T-helper 9 cell (primary cell): ENCODE results near the gene TAS2R46.
"Not testable (repeated sequence)": the region's sequence is repeated elsewhere in the genome, so short reads cannot be mapped to it uniquely, and the experiment has no call there.

Source experiments
- DNase-seq: peaks from one replicate; pipeline ENCODE4 v3.0.0-alpha.2; 2020
- total RNA-seq, 2 donors: gene quantifications; one replicate each; lab custom pipeline; 2026; lab: John Stamatoyannopoulos, UW

TAS2R46 gene, protein sequence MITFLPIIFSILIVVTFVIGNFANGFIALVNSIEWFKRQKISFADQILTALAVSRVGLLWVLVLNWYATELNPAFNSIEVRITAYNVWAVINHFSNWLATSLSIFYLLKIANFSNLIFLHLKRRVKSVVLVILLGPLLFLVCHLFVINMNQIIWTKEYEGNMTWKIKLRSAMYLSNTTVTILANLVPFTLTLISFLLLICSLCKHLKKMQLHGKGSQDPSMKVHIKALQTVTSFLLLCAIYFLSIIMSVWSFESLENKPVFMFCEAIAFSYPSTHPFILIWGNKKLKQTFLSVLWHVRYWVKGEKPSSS
- 0 to 1.2 reads per million in 2 donors for total RNA-seq

DNA sequence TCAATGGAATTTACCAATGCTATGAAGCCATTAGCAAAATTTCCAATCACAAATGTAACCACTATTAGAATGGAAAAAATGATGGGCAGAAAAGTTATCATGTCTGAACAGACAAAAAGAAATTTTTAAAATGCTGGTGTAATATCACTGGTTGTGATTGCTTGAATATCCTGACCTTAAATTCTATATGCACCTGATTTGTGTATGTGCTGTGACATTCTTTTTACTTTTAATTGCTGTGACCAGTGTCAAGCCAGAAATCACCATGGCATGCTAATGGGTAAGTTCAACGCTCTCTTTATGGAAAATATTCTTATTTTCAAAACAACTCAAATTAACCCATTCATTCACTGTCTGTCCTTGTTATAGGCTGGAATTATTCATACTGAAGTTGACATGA, at the start of gene TAS2R46:
Gene TAS2R46, minus strand, starts transcription at position 101 of the 400 bp plus-strand sequence. Its CDS starts 0 bp downstream, at position 101.
- not testable (repeated sequence) for DNase-seq

- DNase-seq = not testable (repeated sequence)
Measured at GRCh38 chr12:11111213-11111612, 49.1 kb upstream of the TAS2R46 start.

DNA sequence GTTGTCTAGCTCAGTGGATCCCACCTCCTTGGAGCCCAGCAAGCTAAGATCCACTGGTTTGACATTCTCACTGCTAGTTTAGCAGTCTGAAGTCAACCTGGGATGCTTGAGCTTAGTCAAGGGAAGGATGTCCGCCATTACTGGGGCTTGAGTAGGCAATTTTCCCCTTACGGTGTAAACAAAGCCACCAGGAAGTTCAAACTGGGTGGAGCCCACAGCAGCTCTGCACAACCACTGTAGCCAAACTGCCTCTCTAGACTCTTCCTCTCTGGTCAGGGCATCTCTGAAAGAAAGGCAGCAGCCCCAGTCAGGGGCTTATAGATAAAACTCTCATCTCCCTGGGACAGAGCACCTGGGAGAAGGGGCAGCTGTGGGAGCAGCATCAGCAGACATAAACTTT, 46.8 kb upstream of the TAS2R46 start:
- DNase-seq = no peak

DNA sequence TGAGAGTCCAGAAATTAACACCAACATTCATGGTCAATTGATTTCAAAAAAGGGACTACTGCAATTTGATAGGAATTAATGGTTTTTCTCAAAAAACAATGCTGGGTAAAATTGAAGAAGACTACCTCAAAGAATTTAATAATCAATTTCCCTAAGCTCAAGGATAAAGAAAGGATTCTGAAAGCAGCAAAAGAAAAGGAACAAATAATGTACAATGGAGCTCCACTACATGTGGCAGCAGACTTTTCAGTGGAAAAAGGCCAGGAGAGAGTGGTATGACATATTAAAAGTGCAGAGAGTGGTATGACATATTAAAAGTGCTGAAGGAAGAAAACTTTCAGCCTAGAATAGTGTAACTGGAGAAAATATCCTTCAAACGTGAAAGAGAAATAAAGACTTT, 45.6 kb upstream of the TAS2R46 start:
- no peak for DNase-seq

DNA sequence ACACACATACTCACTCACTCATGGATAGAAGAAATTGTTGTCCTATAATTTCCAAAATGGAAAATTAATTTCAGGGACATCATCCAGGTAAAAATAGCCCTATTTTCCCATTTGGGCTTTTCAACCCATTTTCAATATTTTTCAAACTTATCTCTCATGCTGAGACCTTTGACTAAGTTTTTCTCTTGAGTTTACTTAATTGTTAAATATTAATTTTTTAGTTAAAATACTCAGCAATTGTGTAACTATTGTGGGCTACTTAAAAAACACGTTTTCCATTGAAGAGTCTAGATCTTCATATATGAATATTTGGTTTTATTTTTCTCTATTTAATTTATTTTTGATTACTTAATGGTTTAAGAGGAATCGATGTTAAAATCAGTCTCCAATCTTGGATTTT, 44.2 kb upstream of the TAS2R46 start:
- DNase-seq = no peak

DNA sequence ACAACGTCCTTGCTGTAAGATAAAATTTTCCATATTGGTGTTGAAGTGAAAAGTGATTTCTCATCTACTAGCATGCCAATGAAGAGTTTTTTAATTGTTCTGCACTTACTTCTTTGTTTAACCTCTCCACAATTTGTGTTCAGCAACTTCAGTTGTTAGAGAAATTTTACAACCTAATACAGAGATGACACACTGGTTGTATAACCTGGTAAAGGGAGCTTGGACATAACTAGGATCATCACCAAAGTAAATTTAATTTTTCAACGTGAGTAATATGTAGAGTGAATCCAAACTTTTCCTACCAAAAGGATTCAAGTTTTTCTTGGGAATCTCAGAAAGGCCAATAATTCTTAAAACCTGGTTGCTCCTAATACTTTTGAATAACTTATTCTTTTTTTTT, 43.5 kb upstream of the TAS2R46 start:
- no peak for DNase-seq

DNA sequence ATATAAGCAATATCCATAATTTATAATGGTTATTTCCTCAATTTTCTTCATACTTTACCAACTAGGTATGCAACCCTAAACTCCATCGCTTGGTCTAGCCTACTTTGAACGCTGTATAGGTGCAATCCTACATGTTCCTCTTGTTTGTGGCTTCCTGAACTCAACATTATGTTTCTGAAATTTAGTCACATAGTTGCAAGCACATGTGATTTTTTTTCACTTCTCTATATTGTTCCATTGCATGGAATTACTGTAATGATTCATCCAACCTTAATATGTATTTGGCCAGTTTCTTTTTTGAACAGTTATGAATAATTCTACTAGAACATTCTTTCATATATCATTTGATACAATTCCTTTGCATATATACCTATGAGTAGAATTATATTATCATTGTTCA, 32.8 kb upstream of the TAS2R46 start:
- DNase-seq = not testable (repeated sequence)

DNA sequence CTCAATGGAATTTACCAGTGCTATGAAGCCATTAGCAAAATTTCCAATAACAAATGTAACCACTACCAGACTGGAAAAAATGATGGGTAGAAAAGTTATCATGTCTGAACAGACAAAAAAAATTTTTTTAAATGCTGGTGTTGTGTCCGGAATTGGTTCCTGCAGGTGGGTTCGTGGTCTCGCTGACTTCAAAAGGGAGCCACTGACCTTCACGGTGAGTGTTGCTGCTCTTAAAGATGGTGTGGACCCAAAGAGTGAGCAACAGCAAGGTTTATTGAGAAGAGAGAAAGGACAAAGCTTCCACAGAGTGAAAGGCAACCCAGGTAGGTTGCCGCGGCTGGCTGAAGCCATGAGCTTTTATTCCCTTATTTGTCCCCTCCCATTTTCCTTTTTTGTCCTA, 30.0 kb upstream of the TAS2R46 start, which contains the start of gene TAS2R43:
Gene TAS2R43, minus strand, starts transcription at position 186 of the 400 bp plus-strand sequence. Its CDS starts 84 bp downstream, at position 102.
- DNase-seq = no peak

DNA sequence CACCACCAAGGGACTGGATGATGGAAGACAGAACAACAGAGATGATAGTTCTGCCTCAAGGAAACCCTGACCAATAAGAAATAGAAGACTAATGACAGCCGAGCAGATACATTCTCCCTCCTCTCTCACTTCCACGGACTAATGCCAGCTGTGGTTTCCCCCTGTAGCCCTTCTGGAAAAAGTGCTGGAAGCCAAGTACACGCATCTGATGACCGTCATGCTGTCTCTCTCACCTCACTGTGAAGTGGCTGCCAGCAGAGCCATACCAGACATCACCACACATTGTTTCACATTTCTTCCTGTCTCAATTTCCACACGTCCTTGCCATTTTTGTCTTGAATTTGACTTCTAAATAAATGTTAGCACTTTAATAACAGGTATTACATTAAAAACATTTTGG, 27.2 kb upstream of the TAS2R46 start:
- no peak for DNase-seq

- no peak for DNase-seq
Measured at GRCh38 chr12:11085419-11085818, 23.3 kb upstream of the TAS2R46 start.

GRCh38 chr12:11081987-11082386, 19.9 kb upstream of the TAS2R46 start:
- no peak for DNase-seq

GRCh38 chr12:11078246-11078645, 16.2 kb upstream of the TAS2R46 start:
- no peak for DNase-seq

GRCh38 chr12:11075642-11076041, 13.5 kb upstream of the TAS2R46 start:
- DNase-seq = no peak

GRCh38 chr12:11071414-11071813, 9.3 kb upstream of the TAS2R46 start:
- no peak for DNase-seq

GRCh38 chr12:11070999-11071398, 8.9 kb upstream of the TAS2R46 start:
- DNase-seq = no peak

DNA sequence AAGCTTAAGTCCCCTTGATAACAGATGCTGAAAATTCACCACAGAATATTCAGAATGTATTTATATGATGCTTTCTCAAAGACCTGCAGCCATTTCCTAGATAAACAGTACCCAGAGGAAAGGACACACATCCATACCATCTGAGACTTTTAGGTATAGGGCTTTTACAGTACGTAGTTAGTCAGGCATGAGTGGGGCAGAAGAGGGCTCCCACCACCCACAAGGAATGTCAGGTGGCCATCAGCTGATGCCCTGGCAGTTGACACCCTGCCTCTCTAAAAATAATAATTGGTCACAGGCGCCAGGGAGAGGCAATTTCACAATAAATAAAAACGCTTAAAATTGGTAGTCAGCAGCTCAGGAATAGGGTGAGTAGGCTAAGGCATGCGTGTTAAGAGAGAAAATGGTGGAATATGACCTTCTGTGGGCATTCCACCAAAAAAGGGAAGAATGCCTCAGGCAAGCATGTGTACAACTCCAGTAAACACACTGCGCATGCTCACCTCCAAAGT, 7.8 kb upstream of the TAS2R46 start:
- DNase-seq = no peak

GRCh38 chr12:11067514-11067913, 5.4 kb upstream of the TAS2R46 start:
- DNase-seq = no peak

- no peak for DNase-seq
Measured at GRCh38 chr12:11059784-11060183, 2.3 kb downstream of the TAS2R46 start.

- no peak for DNase-seq
Measured at GRCh38 chr12:11059041-11059440, 3.1 kb downstream of the TAS2R46 start.

- no peak for DNase-seq
Measured at GRCh38 chr12:11055306-11055705, 6.8 kb downstream of the TAS2R46 start.

- not testable (repeated sequence) for DNase-seq
Measured at GRCh38 chr12:11049806-11050531, 12.1 kb downstream of the TAS2R46 start.

GRCh38 chr12:11041366-11041765, 20.7 kb downstream of the TAS2R46 start:
- DNase-seq = not testable (repeated sequence)

GRCh38 chr12:11040162-11040561, 21.9 kb downstream of the TAS2R46 start:
- no peak for DNase-seq

DNA sequence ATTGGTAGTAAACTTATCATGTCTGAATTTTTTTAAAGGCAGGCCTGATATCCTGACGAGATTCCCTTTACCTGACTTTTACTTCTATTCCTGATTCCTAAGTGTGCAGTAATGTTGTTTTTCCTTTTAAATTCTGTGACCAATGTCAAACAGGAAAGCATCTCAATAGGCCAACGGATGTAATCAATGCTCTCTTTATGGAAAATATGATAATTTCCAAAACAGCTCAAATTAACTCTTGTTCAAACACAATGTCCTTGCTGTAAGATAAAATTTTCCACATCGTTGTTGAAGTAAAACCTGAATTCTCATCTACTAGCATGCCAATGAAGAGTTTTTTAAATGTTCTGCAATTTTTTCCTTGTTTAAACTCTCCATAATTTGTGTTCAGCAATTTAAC, 22.9 kb downstream of the TAS2R46 start:
- DNase-seq = no peak
